Measurements from ENCODE around the gene CAMTA1.

Gene CAMTA1

GRCh38 chr1:7198664-7199063 is 413.4 kb downstream of the CAMTA1 start:
- no peak for DNase-seq (ENCODE audit: low spot score)

- no peak for DNase-seq (ENCODE audit: low spot score)
Observed at GRCh38 chr1:7199077-7199779, 414.0 kb downstream of the CAMTA1 start.

- peak; percentile 40 for DNase-seq (ENCODE audit: low spot score)
Observed at GRCh38 chr1:7207875-7208646, 422.8 kb downstream of the CAMTA1 start.

- DNase-seq (ENCODE audit: low spot score), result no peak
Observed at GRCh38 chr1:7208647-7209180, 423.5 kb downstream of the CAMTA1 start.

GRCh38 chr1:7209336-7209735 is 424.1 kb downstream of the CAMTA1 start:
- DNase-seq (ENCODE audit: low spot score), result no peak

GRCh38 chr1:7218210-7218832 is 433.1 kb downstream of the CAMTA1 start:
- peak; percentile 35 for DNase-seq (ENCODE audit: low spot score)

- DNase-seq (ENCODE audit: low spot score), result no peak
Observed at GRCh38 chr1:7219031-7219430, 433.8 kb downstream of the CAMTA1 start.

- no peak for DNase-seq (ENCODE audit: low spot score)
Observed at GRCh38 chr1:7220007-7220406, 434.8 kb downstream of the CAMTA1 start.

GRCh38 chr1:7220712-7221252 is 435.5 kb downstream of the CAMTA1 start:
- DNase-seq (ENCODE audit: low spot score), result no peak

GRCh38 chr1:7221826-7222694 is 436.8 kb downstream of the CAMTA1 start:
- DNase-seq (ENCODE audit: low spot score), result no peak

- no peak for DNase-seq (ENCODE audit: low spot score)
Observed at GRCh38 chr1:7222695-7223015, 437.4 kb downstream of the CAMTA1 start.

GRCh38 chr1:7223334-7224080 is 438.3 kb downstream of the CAMTA1 start:
- no peak for DNase-seq (ENCODE audit: low spot score)

GRCh38 chr1:7224081-7224534 is 438.9 kb downstream of the CAMTA1 start:
- no peak for DNase-seq (ENCODE audit: low spot score)

- DNase-seq (ENCODE audit: low spot score), result no peak
Observed at GRCh38 chr1:7224644-7225043, 439.4 kb downstream of the CAMTA1 start.

- DNase-seq (ENCODE audit: low spot score), result no peak
Observed at GRCh38 chr1:7225711-7226505, 440.7 kb downstream of the CAMTA1 start.

- DNase-seq (ENCODE audit: low spot score), result no peak
Observed at GRCh38 chr1:7227654-7228053, 442.4 kb downstream of the CAMTA1 start.

GRCh38 chr1:7228252-7228961 is 443.2 kb downstream of the CAMTA1 start:
- DNase-seq (ENCODE audit: low spot score), result no peak

- DNase-seq (ENCODE audit: low spot score), result no peak
Observed at GRCh38 chr1:7229186-7229585, 443.9 kb downstream of the CAMTA1 start.

Measured in pons (tissue), 1 donor.